Activated T-cell treated with anti-CD3 and anti-CD28 coated beads, Interleukin-2, amount 50 U/mL, for 24 hours (primary cell): Measurements from ENCODE around the gene HNRNPUL1.

Experiments
- DNase-seq: peaks from one replicate; pipeline ENCODE4 v3.0.0-alpha.2; 2020
- H3K27ac Mint-ChIP-seq: 2 replicates; pipeline ENCODE4 v1.8.0; 2020; ENCODE audit warnings: mild to moderate bottlenecking, mixed read lengths
- H3K27me3 Mint-ChIP-seq: 2 replicates; pipeline ENCODE4 v1.8.0; 2020; ENCODE audit warnings: mixed read lengths
- H3K36me3 Mint-ChIP-seq: 2 replicates; pipeline ENCODE4 v1.8.0; 2020; ENCODE audit warnings: low read depth, mixed read lengths
- H3K4me1 Mint-ChIP-seq: 2 replicates; pipeline ENCODE4 v1.8.0; 2020; ENCODE audit warnings: low read depth, mixed read lengths
- H3K4me3 Mint-ChIP-seq: 2 replicates; pipeline ENCODE4 v1.8.0; 2020; ENCODE audit warnings: mild to moderate bottlenecking, moderate library complexity, mixed read lengths
- H3K9me3 Mint-ChIP-seq: 2 replicates; pipeline ENCODE4 v1.8.0; 2020; ENCODE audit warnings: mixed read lengths

HNRNPUL1 gene

DNA sequence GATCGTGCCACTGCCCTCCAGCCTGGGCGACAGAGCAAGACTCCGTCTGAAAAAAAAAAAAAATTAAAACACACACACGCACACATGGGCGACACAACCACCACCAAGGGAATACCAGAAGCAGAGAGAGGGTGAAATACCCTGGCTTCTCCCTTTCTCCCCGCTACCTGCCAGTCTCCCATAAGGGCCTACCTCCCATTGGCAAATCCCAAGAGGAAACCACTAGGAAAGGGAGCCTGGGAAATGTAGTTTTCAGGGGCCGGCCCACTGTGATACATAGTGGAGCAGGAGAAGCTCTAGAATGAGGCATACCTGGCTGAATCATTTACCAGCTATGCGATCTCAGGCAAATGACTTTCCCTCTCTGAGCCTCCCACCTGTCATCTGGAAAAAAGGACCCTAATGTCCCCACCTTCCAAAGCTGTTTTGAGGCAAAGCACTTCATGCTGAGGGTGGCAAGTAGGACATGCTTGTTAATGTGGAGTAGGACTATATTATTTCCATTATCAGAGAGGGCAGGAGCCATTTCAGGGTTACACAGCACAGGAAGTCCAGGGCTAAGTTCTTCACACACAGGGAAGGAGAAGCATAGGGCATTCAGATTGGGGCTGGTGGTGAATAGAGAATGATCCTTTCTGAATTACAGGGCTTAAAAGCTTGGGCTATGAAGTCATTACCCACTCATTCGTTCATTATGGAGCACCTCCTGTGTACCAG lies 14.3 kb upstream of the HNRNPUL1 start:
- Mint-ChIP-seq H3K9me3 (no peaks in the 10 kb centered on the region), H3K27ac (no peak overlapping the region)

DNA sequence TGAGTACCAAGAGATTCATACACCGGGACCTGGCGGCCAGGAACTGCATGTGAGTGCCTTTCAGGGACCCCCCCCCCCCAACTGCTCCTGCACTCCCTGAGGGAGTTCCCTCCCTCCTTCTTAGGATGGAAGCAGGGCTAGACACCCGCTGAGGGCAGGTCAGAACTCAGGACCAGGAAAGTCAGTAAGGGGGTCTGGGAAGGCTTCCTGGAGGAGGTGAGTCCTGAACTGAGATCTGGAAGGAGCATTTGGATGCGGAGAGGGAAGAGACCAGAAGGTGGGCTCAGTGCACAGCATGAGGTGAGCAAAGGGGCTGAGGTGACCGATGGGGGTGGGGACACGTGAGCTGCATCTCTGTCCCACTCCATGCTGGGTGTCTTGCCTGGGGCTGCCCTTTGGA lies 10.5 kb upstream of the HNRNPUL1 start:
- Mint-ChIP-seq H3K4me1 (no peaks in the 10 kb centered on the region), H3K36me3 (no peaks in the 10 kb centered on the region), H3K27me3 (peaks cover 10% of the 10 kb centered on the region), H3K27ac (no peak overlapping the region), H3K9me3 (no peaks in the 10 kb centered on the region), H3K4me3 (no peak overlapping the region)
- no peak for DNase-seq

More for the DNA sequence above, 14.3 kb upstream of the HNRNPUL1 start:
- Mint-ChIP-seq H3K36me3 (no peaks in the 10 kb centered on the region), H3K27me3 (peaks cover 10% of the 10 kb centered on the region), H3K4me3 (no peak overlapping the region), H3K4me1 (no peaks in the 10 kb centered on the region)
- DNase-seq: no peak

- H3K9me3 Mint-ChIP-seq: no peaks in the 10 kb centered on the region
- no peak for DNase-seq
- H3K36me3 Mint-ChIP-seq: no peaks in the 10 kb centered on the region
- H3K27me3 Mint-ChIP-seq: peaks cover 10% of the 10 kb centered on the region
- no peak overlapping the region for H3K4me3 Mint-ChIP-seq
- H3K4me1 Mint-ChIP-seq: no peaks in the 10 kb centered on the region
- peak overlapping the region; percentile 5 for H3K27ac Mint-ChIP-seq
These were observed 9.0 kb upstream of the HNRNPUL1 start for GRCh38 chr19:41255171-41255570.

DNA sequence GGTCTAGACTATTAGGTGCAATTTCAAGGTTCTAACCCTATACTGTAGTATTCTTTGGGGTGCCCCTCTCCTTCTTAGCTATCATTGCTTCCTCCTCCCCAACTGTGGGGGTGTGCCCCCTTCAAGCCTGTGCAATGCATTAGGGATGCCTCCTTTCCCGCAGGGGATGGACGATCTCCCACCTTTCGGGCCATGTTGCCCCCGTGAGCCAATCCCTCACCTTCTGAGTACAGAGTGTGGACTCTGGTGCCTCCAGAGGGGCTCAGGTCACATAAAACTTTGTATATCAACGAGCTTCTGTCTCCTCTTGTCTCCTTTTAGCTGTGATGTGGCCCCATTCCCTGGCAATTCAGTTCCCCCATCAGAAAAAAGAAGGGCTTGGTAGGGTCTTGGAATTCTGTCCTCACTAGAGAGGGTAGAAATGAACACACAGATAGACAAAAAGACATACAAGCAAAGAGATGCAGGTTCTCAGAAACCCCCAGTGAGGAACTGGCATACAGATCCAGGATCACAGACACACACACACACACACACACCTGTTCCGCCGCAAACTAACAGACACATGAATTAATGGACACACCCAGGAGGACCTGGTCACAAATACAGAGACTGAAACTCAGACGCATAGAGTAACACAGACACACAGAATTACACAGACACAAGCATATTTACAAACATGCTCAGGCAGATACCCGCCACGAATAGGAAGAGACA lies 2.5 kb upstream of the HNRNPUL1 start:
- Mint-ChIP-seq H3K36me3 (peaks cover 25% of the 10 kb centered on the region), H3K27ac (peak overlapping the region; percentile 100), H3K9me3 (no peaks in the 10 kb centered on the region), H3K4me3 (peak overlapping the region; percentile 93), H3K4me1 (peaks cover 28% of the 10 kb centered on the region), H3K27me3 (no peaks in the 10 kb centered on the region)
- DNase-seq: no peak

DNA sequence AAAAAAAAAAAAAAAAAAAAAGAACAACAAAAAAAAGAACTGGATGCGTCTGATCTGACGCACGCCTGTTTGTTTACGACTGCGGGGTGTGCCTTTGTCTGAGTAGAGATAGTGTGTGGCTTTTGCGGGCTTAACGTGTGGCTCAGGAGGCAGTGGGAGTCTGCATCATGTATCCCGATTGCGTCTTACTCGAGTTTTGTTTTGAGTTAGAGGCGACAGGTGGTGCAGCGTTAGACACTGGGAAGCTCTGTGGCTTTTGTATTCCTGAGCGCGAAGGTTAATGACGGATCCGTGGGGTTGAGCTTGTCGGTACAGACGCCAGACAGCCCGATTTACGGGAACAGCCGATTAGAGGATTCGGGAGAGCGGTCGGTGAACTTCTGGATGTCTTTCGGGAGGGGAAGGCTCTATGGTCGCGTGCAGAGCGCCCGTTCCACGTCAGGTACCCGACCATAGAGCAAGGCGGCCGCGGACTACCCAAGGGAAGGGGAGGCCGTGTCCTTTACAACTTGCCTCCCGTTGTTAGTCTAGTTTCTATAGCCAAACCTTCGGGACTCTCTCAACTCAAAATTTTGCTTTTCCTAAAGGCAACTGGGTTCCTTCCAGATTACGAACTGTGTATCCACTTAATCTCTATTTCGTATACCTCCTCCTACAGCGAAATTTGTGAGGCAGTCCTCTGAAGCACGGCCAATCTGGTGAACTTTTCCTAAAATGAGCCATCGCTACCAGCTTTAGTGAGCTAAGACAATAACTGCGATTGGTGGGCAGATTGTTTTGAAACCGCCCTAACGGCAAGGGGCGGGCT lies 926 bp upstream of the HNRNPUL1 start:
- Mint-ChIP-seq H3K4me1 (peaks cover 43% of the 10 kb centered on the region), H3K27ac (peak overlapping the region; percentile 100), H3K36me3 (peaks cover 41% of the 10 kb centered on the region), H3K27me3 (no peaks in the 10 kb centered on the region), H3K9me3 (no peaks in the 10 kb centered on the region), H3K4me3 (peak overlapping the region; percentile 93)
- DNase-seq: peak; percentile 79

DNA sequence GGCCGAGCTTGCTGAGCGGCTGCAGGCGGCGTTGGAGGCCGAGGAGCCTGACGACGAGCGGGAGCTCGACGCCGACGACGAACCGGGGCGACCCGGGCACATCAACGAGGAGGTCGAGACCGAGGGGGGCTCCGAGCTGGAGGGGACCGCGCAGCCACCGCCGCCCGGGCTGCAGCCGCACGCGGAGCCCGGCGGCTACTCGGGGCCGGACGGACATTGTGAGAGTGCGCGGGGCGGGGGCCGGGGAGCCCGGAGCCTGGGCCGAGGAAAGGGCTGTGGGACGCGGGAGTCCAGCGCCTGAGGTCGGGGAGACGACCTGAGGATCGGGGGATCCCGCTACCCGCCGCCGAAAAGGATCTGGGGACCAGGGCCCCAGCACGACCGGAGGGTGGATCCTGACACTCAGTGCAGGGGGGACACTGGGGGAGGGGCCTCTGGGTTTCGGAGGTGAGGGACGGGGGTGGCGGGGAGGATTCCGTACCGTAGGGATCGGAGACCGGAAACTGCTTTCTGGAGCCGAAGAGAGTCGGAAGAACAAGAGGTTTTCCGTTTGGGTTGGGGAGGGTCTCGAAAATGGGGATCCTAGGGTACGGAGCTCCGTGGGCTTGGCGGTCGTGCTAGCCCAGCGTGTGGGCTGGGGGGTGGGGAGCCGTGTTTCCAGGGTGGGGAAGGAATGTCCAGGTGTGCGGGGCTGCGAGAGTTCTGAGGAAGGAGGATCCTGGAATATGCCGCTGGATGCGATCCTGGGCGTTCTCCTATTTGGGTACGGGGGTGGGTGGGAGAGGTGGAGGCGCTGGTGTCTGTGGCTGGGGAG lies 616 bp downstream of the HNRNPUL1 start:
- peak; percentile 79 for DNase-seq
- H3K9me3 Mint-ChIP-seq: no peaks in the 10 kb centered on the region
- H3K27ac Mint-ChIP-seq: peak overlapping the region; percentile 100
- H3K36me3 Mint-ChIP-seq: peaks cover 57% of the 10 kb centered on the region
- peaks cover 45% of the 10 kb centered on the region for H3K4me1 Mint-ChIP-seq
- peak overlapping the region; percentile 93 for H3K4me3 Mint-ChIP-seq
- no peaks in the 10 kb centered on the region for H3K27me3 Mint-ChIP-seq

DNA sequence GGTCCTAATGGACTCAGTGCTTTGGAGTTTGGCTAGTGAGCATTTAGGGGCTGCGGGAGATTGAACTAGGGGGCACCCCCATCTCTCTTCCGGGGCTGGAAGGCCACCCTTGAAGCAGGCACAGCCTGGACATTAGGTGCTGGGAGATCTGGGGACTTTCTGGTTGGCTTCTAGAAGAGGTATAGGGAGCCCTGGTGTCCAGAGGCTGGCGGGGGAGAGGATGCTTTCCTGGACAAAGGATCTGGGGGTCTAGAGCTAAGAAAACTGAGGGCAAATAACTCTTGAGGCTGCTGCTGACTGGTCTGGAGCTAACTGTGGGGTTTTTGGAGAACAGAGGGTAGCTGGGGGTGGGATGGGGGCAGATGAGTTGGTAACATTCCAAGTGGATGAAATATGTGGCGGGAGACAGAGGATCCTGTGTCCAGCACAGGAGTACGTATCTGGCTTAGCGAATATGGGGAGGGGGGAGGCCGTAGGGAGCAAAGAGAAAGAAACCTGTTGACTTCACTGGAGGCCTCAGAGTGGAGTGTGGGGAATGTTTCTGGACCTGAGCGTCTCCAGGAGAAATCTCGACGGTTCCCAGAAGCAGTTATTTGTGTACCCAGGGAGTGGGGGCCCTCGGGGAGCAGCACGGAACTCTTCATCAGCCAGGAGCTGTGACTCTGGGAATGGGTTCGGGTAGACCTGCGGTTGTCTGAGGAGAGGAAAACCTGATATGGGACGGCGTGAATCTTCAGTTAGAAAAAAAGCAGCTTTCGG lies 1.4 kb downstream of the HNRNPUL1 start:
- Mint-ChIP-seq H3K27me3 (no peaks in the 10 kb centered on the region), H3K4me3 (peak overlapping the region; percentile 93), H3K4me1 (peaks cover 45% of the 10 kb centered on the region), H3K9me3 (no peaks in the 10 kb centered on the region), H3K36me3 (peaks cover 62% of the 10 kb centered on the region), H3K27ac (peak overlapping the region; percentile 100)
- peak; percentile 49 for DNase-seq

DNA sequence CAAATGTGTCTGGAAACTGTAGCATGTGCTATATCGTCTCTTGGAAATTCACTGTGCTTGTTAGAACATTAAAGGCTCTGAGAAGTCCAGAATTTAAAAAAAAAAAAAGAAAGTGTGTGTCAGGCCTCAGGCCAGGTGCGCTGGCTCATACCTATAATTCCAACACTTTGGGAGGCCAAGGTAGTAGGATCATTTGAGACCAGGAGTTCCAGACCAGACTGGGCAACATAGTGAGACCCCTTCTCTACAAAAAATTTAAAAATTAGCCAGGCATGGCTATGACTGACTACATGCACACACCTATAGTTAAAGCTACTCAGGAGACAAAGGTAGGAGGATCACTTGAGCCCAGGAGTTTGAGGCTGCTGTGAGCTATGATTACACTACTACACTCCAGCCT lies 4.9 kb downstream of the HNRNPUL1 start:
- DNase-seq: no peak
- H3K9me3 Mint-ChIP-seq: no peaks in the 10 kb centered on the region
- H3K27me3 Mint-ChIP-seq: no peaks in the 10 kb centered on the region
- no peak overlapping the region for H3K27ac Mint-ChIP-seq
- H3K36me3 Mint-ChIP-seq: peaks cover 91% of the 10 kb centered on the region
- H3K4me3 Mint-ChIP-seq: no peak overlapping the region
- H3K4me1 Mint-ChIP-seq: peaks cover 29% of the 10 kb centered on the region

- Mint-ChIP-seq H3K27ac (no peak overlapping the region), H3K27me3 (no peaks in the 10 kb centered on the region), H3K4me1 (peaks cover 29% of the 10 kb centered on the region), H3K4me3 (no peak overlapping the region), H3K9me3 (no peaks in the 10 kb centered on the region), H3K36me3 (peaks cover 97% of the 10 kb centered on the region)
- no peak for DNase-seq
These were observed 5.4 kb downstream of the HNRNPUL1 start for GRCh38 chr19:41269571-41269970.

DNA sequence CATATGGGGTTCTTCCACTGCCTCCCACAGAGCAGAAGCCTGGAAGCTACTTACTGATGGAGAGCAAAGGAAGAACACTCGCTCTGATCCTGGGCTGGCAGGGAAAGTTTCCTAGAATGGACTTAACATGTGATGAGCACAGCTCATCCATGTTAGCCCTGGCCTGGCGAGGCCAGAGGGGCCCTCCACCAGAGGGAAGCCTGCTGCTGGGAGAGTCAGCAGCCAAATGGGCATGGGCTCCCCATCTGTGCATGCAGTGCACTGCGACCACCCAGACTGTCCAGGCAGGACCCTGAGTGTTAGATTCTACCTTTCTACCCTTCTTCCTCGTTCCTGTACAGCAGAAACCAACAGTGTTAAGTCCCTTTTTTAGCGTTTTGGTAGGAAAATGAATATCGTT lies 8.9 kb downstream of the HNRNPUL1 start:
- Mint-ChIP-seq H3K9me3 (no peaks in the 10 kb centered on the region), H3K4me3 (no peak overlapping the region), H3K4me1 (peaks cover 2% of the 10 kb centered on the region), H3K36me3 (peaks cover 98% of the 10 kb centered on the region), H3K27me3 (no peaks in the 10 kb centered on the region), H3K27ac (peak overlapping the region; percentile 22)
- no peak for DNase-seq

DNA sequence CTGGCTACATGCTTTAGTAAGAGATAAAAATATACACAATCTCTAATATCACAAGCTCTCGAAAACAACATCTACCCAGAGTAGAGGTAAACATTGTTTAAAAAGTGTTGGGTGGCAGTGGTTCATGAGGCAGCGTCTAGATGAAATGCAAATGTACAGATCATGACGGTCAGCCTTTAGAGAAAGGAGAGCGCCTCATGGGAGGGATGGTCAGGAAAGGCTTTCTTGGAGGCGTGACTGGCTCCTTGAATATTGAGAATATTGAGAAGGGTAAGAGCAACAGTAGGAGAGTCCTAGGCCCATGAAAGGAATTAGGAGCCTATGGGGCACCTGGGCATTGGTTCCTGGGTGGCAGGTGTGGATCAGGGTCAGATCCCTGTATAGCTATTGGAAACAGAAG lies 10.6 kb downstream of the HNRNPUL1 start:
- Mint-ChIP-seq H3K27ac (peak overlapping the region; percentile 53), H3K4me3 (no peak overlapping the region), H3K36me3 (peaks cover 95% of the 10 kb centered on the region), H3K9me3 (no peaks in the 10 kb centered on the region), H3K4me1 (no peaks in the 10 kb centered on the region), H3K27me3 (no peaks in the 10 kb centered on the region)
- no peak for DNase-seq

DNA sequence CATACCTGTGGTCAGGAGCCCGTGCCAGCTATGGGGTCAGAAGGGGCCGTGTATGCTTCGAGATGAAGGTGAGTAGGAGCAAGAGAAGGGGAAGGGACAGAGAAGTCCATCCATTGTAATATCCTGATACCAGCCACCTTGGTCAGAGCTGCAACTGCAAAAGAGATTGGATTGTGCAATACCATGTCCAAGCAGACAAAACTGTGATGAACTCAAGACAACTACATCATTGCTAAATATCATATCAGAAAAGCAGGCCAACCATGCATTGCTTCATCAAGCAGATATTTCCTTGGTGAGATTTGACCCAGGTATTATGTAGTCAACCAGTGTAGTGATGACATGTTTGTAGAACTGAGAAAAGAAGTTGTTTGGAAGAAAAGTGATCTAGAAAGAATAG lies 12.1 kb downstream of the HNRNPUL1 start:
- no peak for DNase-seq
- H3K9me3 Mint-ChIP-seq: no peaks in the 10 kb centered on the region
- peak overlapping the region; percentile 50 for H3K27ac Mint-ChIP-seq
- H3K36me3 Mint-ChIP-seq: peaks cover 98% of the 10 kb centered on the region
- no peak overlapping the region for H3K4me3 Mint-ChIP-seq
- H3K4me1 Mint-ChIP-seq: no peaks in the 10 kb centered on the region
- H3K27me3 Mint-ChIP-seq: no peaks in the 10 kb centered on the region

DNA sequence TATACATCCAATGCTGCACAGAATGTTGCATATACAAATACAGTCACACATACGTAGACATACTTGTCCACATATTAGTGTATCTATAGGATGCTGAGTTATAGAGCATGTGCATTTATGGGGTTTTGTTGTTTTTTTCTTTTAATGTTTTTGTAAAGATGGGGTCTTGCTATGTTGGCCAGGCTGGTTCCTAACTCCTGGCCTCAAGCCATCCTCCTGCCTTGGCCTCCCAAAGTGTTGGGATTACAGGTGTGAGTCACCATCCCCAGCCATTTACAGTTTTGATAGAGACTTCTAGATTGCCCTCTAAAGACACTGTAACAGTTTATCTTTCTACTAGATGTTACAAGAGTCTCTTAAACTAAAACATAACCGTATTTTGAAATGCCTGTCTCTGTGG lies 14.3 kb downstream of the HNRNPUL1 start:
- H3K36me3 Mint-ChIP-seq: peaks cover 96% of the 10 kb centered on the region
- no peak for DNase-seq
- H3K4me1 Mint-ChIP-seq: no peaks in the 10 kb centered on the region
- H3K9me3 Mint-ChIP-seq: no peaks in the 10 kb centered on the region
- no peak overlapping the region for H3K4me3 Mint-ChIP-seq
- no peaks in the 10 kb centered on the region for H3K27me3 Mint-ChIP-seq
- no peak overlapping the region for H3K27ac Mint-ChIP-seq
